HG03520 (cell line): Measurements from ENCODE around the gene DENND1A.

Source experiments
- ATAC-seq: cut with Tn5 transposase; IDR thresholded peaks from one replicate; pipeline ENCODE4 v1.9.1; 2021; ENCODE audit warnings: mild to moderate bottlenecking, moderate library complexity; ENCODE audit not compliant: unreplicated experiment

Gene DENND1A

GRCh38 chr9:123368536-123369153 lies 561.3 kb downstream of the DENND1A start:
- ATAC-seq: no peak

GRCh38 chr9:123368023-123368422 lies 561.9 kb downstream of the DENND1A start:
- ATAC-seq: no peak

GRCh38 chr9:123365881-123366528 lies 563.9 kb downstream of the DENND1A start:
- ATAC-seq: no peak

- ATAC-seq: no peak
Observed at GRCh38 chr9:123365287-123365880, 564.5 kb downstream of the DENND1A start.

- ATAC-seq: no peak
Observed at GRCh38 chr9:123364241-123364824, 565.6 kb downstream of the DENND1A start.

- ATAC-seq: no peak
Observed at GRCh38 chr9:123362856-123363255, 567.1 kb downstream of the DENND1A start.

GRCh38 chr9:123361731-123362510 lies 568.0 kb downstream of the DENND1A start:
- ATAC-seq: no peak

GRCh38 chr9:123361086-123361730 lies 568.7 kb downstream of the DENND1A start:
- no peak for ATAC-seq

- ATAC-seq: no peak
Observed at GRCh38 chr9:123360161-123361085, 569.5 kb downstream of the DENND1A start.

- ATAC-seq: no peak
Observed at GRCh38 chr9:123359546-123359945, 570.4 kb downstream of the DENND1A start.

- no peak for ATAC-seq
Observed at GRCh38 chr9:123359106-123359505, 570.8 kb downstream of the DENND1A start.

GRCh38 chr9:123358181-123358905 lies 571.6 kb downstream of the DENND1A start:
- ATAC-seq: no peak

GRCh38 chr9:123357743-123358059 lies 572.2 kb downstream of the DENND1A start:
- ATAC-seq: no peak

- ATAC-seq: no peak
Observed at GRCh38 chr9:123356851-123357742, 572.8 kb downstream of the DENND1A start.

- no peak for ATAC-seq
Observed at GRCh38 chr9:123355761-123356431, 574.0 kb downstream of the DENND1A start, which contains the start of gene CRB2. Gene CRB2 (plus strand): TSS chr9:123356197. CDS start chr9:123356261, 64 bp downstream.

- no peak for ATAC-seq
Observed at GRCh38 chr9:123354806-123355508, 575.0 kb downstream of the DENND1A start.
